Hepatocyte (in vitro differentiated cells): ENCODE results near the gene ELK4. TPM values are rescaled to one million over a fixed set of nuclear protein-coding genes. Genes with fewer than 3 reads are reported as not detected.

Experiments used
- DNase-seq: peaks from one replicate; pipeline ENCODE4 v3.0.0-alpha.2; 2016; ENCODE audit warnings: low spot score
- H2AFZ ChIP-seq: fragments of 200-600 bp; sonication (generic); 2 replicates; pipeline ENCODE4 v1.6.0; 2016; ENCODE audit warnings: antibody characterized with exemption, mild to moderate bottlenecking
- H3K27ac ChIP-seq: fragments of 200-600 bp; sonication (generic); 2 replicates; pipeline ENCODE4 v1.5.1; 2016; ENCODE audit warnings: mild to moderate bottlenecking
- H3K27me3 ChIP-seq: fragments of 200-600 bp; sonication (generic); 2 replicates; pipeline ENCODE4 v1.6.1; 2016
- H3K36me3 ChIP-seq: fragments of 200-600 bp; sonication (generic); replicated peaks from 2 replicates; pipeline ENCODE4 v1.5.1; 2016; ENCODE audit warnings: low read depth; ENCODE audit not compliant: insufficient read depth
- H3K4me1 ChIP-seq: fragments of 200-600 bp; sonication (generic); 2 replicates; pipeline ENCODE4 v1.5.1; 2016; ENCODE audit warnings: mild to moderate bottlenecking, moderate library complexity; ENCODE audit not compliant: insufficient read depth
- H3K4me2 ChIP-seq: fragments of 200-600 bp; sonication (generic); 2 replicates; pipeline ENCODE4 v1.6.0; 2016
- H3K4me3 ChIP-seq: fragments of 200-600 bp; sonication (generic); 2 replicates; pipeline ENCODE4 v1.5.1; 2016; ENCODE audit warnings: mild to moderate bottlenecking
- H3K79me2 ChIP-seq: fragments of 200-600 bp; sonication (generic); 2 replicates; pipeline ENCODE4 v1.6.0; 2017; ENCODE audit warnings: mild to moderate bottlenecking
- H3K9me2 ChIP-seq: fragments of 200-600 bp; sonication (generic); replicated peaks from 2 replicates; pipeline ENCODE4 v1.6.0; 2017; ENCODE audit warnings: mild to moderate bottlenecking; ENCODE audit not compliant: insufficient read depth
- H3K9me3 ChIP-seq: fragments of 200-600 bp; sonication (generic); 2 replicates; pipeline ENCODE4 v1.5.1; 2016; ENCODE audit warnings: low read depth, mild to moderate bottlenecking
- H4K20me1 ChIP-seq: fragments of 200-600 bp; sonication (generic); 2 replicates; pipeline ENCODE4 v1.6.0; 2016; ENCODE audit warnings: mild to moderate bottlenecking; ENCODE audit not compliant: insufficient read depth, poor library complexity, severe bottlenecking
- EZH2 ChIP-seq: fragments of 200-600 bp; sonication (generic); IDR thresholded peaks from 2 replicates; pipeline ENCODE4 v1.6.1; 2016; ENCODE audit warnings: antibody characterized with exemption, mild to moderate bottlenecking, borderline replicate concordance
- EZH2phosphoT487 ChIP-seq: fragments of 200-600 bp; sonication (generic); IDR thresholded peaks from one replicate; pipeline ENCODE4 v1.6.1; 2018; ENCODE audit warnings: antibody characterized with exemption, mild to moderate bottlenecking, low read depth, moderate library complexity; ENCODE audit not compliant: unreplicated experiment, severe bottlenecking
- WGBS: methylation state at CpG from one replicate; pipeline ENCODE4 v1.1.6; 2016; ENCODE audit warnings: low lambda C conversion rate; ENCODE audit errors: missing lambda C conversion rate; 5-methylcytosine and 5-hydroxymethylcytosine counted together
- polyA plus RNA-seq: library from polyadenylated mRNA; unstranded; fragments of >200 nt; fragmentation: Nextera tagmentation; extraction: Ambion mirVana; gene quantifications from 2 replicates; pipeline ENCODE4 v1.2.1, GENCODE V29; 2016
- total RNA-seq: library from RNA; depleted of rRNA; stranded (reverse); fragments of >200 nt; gene quantifications from 2 replicates; pipeline ENCODE4 v1.2.3, GENCODE V29; 2014
- TF ChIP-seq, protein P1 (sequence below): fragments of 200-600 bp; sonication (generic); IDR thresholded peaks from 2 replicates; pipeline ENCODE4 v1.5.1; 2016; ENCODE audit warnings: antibody characterized with exemption, mild to moderate bottlenecking; ENCODE audit not compliant: poor library complexity

The ELK4 gene
- total and polyA plus RNA-seq, 2 experiments from 2014 or later: 6.1 to 19.1 TPM

DNA sequence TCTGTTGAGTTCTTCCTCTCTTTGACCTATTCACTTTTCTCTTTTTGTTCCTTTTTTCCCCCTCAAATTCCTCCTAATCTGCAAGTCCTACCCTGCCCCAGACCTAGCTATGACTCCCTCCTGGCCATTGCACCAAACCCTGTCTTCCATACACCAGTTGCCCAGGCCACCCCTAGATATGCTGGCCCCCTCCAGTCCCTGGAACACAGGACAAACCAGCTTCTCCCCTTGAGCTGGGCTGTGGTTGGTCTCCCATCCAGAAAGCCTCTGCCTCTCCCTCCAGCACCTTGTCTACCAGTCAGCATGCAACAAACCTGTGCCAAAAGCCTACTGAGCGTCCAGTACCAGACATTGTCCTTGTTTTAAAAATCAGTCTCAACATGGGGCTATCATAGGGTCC lies 59.4 kb downstream of the ELK4 start:
- no peak for TF ChIP-seq EZH2phosphoT487
- TF ChIP-seq, protein P1, sequence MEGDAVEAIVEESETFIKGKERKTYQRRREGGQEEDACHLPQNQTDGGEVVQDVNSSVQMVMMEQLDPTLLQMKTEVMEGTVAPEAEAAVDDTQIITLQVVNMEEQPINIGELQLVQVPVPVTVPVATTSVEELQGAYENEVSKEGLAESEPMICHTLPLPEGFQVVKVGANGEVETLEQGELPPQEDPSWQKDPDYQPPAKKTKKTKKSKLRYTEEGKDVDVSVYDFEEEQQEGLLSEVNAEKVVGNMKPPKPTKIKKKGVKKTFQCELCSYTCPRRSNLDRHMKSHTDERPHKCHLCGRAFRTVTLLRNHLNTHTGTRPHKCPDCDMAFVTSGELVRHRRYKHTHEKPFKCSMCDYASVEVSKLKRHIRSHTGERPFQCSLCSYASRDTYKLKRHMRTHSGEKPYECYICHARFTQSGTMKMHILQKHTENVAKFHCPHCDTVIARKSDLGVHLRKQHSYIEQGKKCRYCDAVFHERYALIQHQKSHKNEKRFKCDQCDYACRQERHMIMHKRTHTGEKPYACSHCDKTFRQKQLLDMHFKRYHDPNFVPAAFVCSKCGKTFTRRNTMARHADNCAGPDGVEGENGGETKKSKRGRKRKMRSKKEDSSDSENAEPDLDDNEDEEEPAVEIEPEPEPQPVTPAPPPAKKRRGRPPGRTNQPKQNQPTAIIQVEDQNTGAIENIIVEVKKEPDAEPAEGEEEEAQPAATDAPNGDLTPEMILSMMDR: no peak
- no peak for TF ChIP-seq EZH2
- no peaks in the 10 kb centered on the region for H3K4me1 ChIP-seq
- DNase-seq: no peak
- no peaks in the 10 kb centered on the region for H4K20me1 ChIP-seq
- H3K27me3 ChIP-seq: peaks cover 56% of the 10 kb centered on the region
- H3K4me2 ChIP-seq: no peak overlapping the region
- WGBS: 89% methylated on average over 1 of the region's 1 CpG
- no peaks in the 10 kb centered on the region for H3K9me3 ChIP-seq
- no peaks in the 10 kb centered on the region for H3K9me2 ChIP-seq
- H3K4me3 ChIP-seq: no peak overlapping the region
- H2AFZ ChIP-seq: no peak overlapping the region
- no peaks in the 10 kb centered on the region for H3K79me2 ChIP-seq
- no peak overlapping the region for H3K27ac ChIP-seq
- no peaks in the 10 kb centered on the region for H3K36me3 ChIP-seq

DNA sequence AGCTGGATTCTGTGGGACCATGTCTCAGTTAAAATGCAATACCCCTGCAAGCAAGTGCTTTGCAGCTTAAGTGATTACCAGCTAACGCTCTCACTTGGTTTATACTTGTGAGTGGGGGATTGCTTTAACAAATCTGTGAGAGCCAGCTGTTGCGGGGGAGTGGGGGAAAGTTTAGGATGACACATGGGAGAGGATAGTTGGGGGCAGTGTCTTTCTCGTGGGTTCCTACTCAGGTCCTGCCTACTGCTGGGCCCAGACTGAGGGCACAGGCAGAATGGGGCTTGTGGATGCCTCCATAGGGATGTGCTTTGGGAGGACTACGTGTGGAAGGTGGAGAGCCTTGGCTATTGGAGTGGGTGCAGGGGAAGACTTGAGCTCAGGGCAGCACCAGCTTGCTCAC lies 60.1 kb downstream of the ELK4 start:
- 57% methylated on average over 4 of the region's 4 CpGs for WGBS
- Histone ChIP-seq H4K20me1 (no peaks in the 10 kb centered on the region), H3K4me1 (no peaks in the 10 kb centered on the region), H2AFZ (no peak overlapping the region), H3K9me3 (no peaks in the 10 kb centered on the region), H3K4me3 (no peak overlapping the region), H3K4me2 (no peak overlapping the region), H3K27ac (no peak overlapping the region), H3K27me3 (peaks cover 58% of the 10 kb centered on the region), H3K36me3 (no peaks in the 10 kb centered on the region), H3K9me2 (no peaks in the 10 kb centered on the region), H3K79me2 (no peaks in the 10 kb centered on the region)
- TF ChIP-seq EZH2: no peak
- TF ChIP-seq, protein P1: no peak
- no peak for TF ChIP-seq EZH2phosphoT487
- no peak for DNase-seq

DNA sequence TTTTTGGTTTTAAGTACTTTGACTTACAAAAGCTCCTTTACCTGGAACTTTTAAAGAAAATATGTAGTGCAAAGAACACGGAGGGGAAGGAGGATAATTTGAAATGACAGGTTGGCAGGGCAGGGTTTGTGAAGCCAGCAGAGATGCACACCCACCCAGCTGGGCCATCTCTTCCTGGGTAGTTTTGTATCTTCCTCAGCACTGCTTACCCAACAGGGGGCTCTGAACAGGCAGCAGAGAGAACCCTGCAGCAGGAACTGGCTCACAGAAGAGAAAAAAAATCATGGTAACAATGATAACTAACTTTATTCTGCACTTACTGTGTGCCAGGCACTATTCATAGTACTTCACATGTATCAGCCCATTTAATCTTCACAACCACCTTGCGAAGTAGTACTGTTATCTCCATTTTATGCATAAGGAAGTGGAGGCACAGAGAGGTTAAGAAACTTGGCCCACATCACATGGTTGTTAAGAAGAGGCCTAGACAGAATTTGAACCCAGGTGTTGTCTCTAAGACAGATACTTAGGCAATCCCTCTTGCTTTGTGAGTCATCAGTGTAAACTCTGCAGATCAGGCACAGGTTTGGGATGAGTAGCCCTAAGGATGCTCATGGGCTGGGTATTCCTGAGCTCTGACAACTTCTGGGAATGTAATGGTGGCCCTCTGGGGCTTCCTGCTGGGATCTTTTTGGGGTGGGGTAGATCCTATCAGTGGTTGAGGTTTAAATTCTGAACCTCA lies 60.8 kb downstream of the ELK4 start:
- H3K4me2 ChIP-seq: no peak overlapping the region
- no peaks in the 10 kb centered on the region for H3K4me1 ChIP-seq
- H3K9me3 ChIP-seq: no peaks in the 10 kb centered on the region
- no peak for TF ChIP-seq EZH2
- TF ChIP-seq, protein P1: no peak
- TF ChIP-seq EZH2phosphoT487: no peak
- 77% methylated on average over 2 of the region's 2 CpGs for WGBS
- H3K9me2 ChIP-seq: no peaks in the 10 kb centered on the region
- no peak overlapping the region for H3K4me3 ChIP-seq
- no peak overlapping the region for H3K27ac ChIP-seq
- H4K20me1 ChIP-seq: no peaks in the 10 kb centered on the region
- no peaks in the 10 kb centered on the region for H3K36me3 ChIP-seq
- no peaks in the 10 kb centered on the region for H3K79me2 ChIP-seq
- peaks cover 64% of the 10 kb centered on the region for H3K27me3 ChIP-seq
- H2AFZ ChIP-seq: no peak overlapping the region
- no peak for DNase-seq
